ENCODE measurements around the gene CD300LF.

DNA sequence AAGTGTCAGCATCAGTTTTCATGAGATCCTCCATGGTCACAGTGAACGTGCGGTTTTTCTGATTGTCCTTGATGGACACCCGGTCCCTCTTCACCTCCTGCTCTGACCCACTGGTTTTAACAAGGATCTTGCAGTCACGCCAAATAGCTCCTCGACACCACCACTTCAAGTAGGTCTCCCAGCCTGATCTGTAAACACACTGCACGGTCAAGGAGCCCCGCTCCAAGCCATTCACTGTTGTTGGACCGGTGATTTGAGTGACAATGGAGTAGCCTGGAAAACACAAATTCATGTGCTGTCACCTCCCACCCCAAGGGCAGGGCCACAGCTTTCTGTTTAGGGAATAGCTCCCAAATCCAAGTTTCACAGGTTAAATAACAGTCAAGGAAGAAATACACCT, 8.2 kb downstream of the CD300LF start:
- TF ChIP-seq YY1 (IDR thresholded peaks at IDR 0.05; ENCODE audit: insufficient read depth, insufficient read length) (no peak), ZNF274 (IDR thresholded peaks at IDR 0.05; ENCODE audit: low read depth, low read length) (no peak), SUZ12 (IDR thresholded peaks at IDR 0.05; ENCODE audit: extremely low read depth, insufficient read depth, insufficient read length) (no peak)
